ENCODE measurements around the gene MARCHF10. TPM values are rescaled to one million over a fixed set of nuclear protein-coding genes. Genes with fewer than 3 reads are reported as not detected.
A peak's percentile ranks its signal among the peaks of the same experiment; 100 is the strongest.

Gene MARCHF10
- total RNA-seq (1 to 10 TPM in 1 of 7 donors, under 1 TPM in 3, not detected in 3; 0.35 to 6.5 (median 0.71) TPM), polyA plus RNA-seq (under 1 TPM; 0.06 to 0.15 TPM)
- long read RNA-seq, donor 1, result 0 reads
- long read RNA-seq, donor 2, result 0 reads
- long read RNA-seq, donor 3, result 0 reads

GRCh38 chr17:62807812-62808575 lies at the start of gene MARCHF10:
Gene MARCHF10 (minus strand): TSS chr17:62808314. CDS start chr17:62801735, 6,579 bp downstream.
- TF ChIP-seq POLR2A (IDR thresholded peaks at IDR 0.05), result no peak
- no peak for TF ChIP-seq EP300 (IDR thresholded peaks at IDR 0.05)
- no peak for TF ChIP-seq CTCF (IDR thresholded peaks at IDR 0.05)
- 4 to 7% (median 5%) methylated on average over 56 to 57 of the region's 57 CpGs for WGBS, 3 donors
- no peaks in the 10 kb centered on the region for H3K27me3 ChIP-seq

GRCh38 chr17:62857526-62857925 lies 49.4 kb upstream of the MARCHF10 start:
- intact Hi-C loops (cut with DNase I), result no loop called here
- WGBS, 3 donors, result 77 to 83% (median 80%) methylated on average over 6 of the region's 6 CpGs
- no peaks in the 10 kb centered on the region for H3K27me3 ChIP-seq
- DNase-seq, result no peak
- H3K36me3 ChIP-seq, result no peaks in the 10 kb centered on the region
- H3K27ac ChIP-seq, result no peak overlapping the region
- H3K4me1 ChIP-seq (ENCODE audit: insufficient read depth), result no peaks in the 10 kb centered on the region
- no peak overlapping the region for H3K4me3 ChIP-seq
- TF ChIP-seq POLR2A (IDR thresholded peaks at IDR 0.05), result no peak
- no peak for TF ChIP-seq CTCF (IDR thresholded peaks at IDR 0.05)
- no peak for TF ChIP-seq EP300 (IDR thresholded peaks at IDR 0.05)
- no peaks in the 10 kb centered on the region for H3K9me3 ChIP-seq

More at GRCh38 chr17:62807812-62808575, at the start of gene MARCHF10:
- Histone ChIP-seq H3K4me3 (peak within 1 kb of the TSS; percentile 24), H3K9me3 (no peaks in the 10 kb centered on the region), H3K36me3 (no peaks in the 10 kb centered on the region), H3K27ac (no peak within 1 kb of the TSS), H3K4me1 (ENCODE audit: insufficient read depth) (peaks cover 2% of the 10 kb centered on the region)
- DNase-seq, result peak in 4 of 5 donors; percentile 20 to 66 (median 40)
- intact Hi-C loops (cut with DNase I), result no loop called here

GRCh38 chr17:62856594-62856993 lies 48.5 kb upstream of the MARCHF10 start:
- Histone ChIP-seq H3K9me3 (no peaks in the 10 kb centered on the region), H3K36me3 (no peaks in the 10 kb centered on the region), H3K27ac (no peak overlapping the region), H3K4me3 (no peak overlapping the region), H3K4me1 (ENCODE audit: insufficient read depth) (no peaks in the 10 kb centered on the region), H3K27me3 (no peaks in the 10 kb centered on the region)
- intact Hi-C loops (cut with DNase I), result no loop called here
- DNase-seq, result no peak
- WGBS, 3 donors, result 59 to 65% (median 63%) methylated on average over 3 of the region's 3 CpGs
- TF ChIP-seq CTCF (IDR thresholded peaks at IDR 0.05), result no peak
- no peak for TF ChIP-seq POLR2A (IDR thresholded peaks at IDR 0.05)
- no peak for TF ChIP-seq EP300 (IDR thresholded peaks at IDR 0.05)

- no peaks in the 10 kb centered on the region for H3K4me1 ChIP-seq (ENCODE audit: insufficient read depth)
- no peaks in the 10 kb centered on the region for H3K27me3 ChIP-seq
- intact Hi-C loops (cut with DNase I), result no loop called here
- DNase-seq, result no peak
- H3K4me3 ChIP-seq, result no peak overlapping the region
- no peak for TF ChIP-seq CTCF (IDR thresholded peaks at IDR 0.05)
- no peak for TF ChIP-seq EP300 (IDR thresholded peaks at IDR 0.05)
- TF ChIP-seq POLR2A (IDR thresholded peaks at IDR 0.05), result no peak
- H3K9me3 ChIP-seq, result no peaks in the 10 kb centered on the region
- 66 to 79% (median 77%) methylated on average over 5 of the region's 5 CpGs for WGBS, 3 donors
- no peaks in the 10 kb centered on the region for H3K36me3 ChIP-seq
- no peak overlapping the region for H3K27ac ChIP-seq
These were observed 47.0 kb upstream of the MARCHF10 start for GRCh38 chr17:62855156-62855555.

Measured in ovary (tissue), 10 donors.